ENCODE results near the gene CLEC10A.

GRCh38 chr17:7060165-7060891 is 19.7 kb downstream of the CLEC10A start:
- TF ChIP-seq CTCF (conservative IDR thresholded peaks at IDR 0.05; ENCODE audit: low read depth, low read length) (no peak), EZH2phosphoT487 (IDR thresholded peaks at IDR 0.05; ENCODE audit: borderline replicate concordance, low read length) (no peak)

Data from PC-3 (cell line).